ENCODE data around the gene RAP1A. TPM values are rescaled to one million over a fixed set of nuclear protein-coding genes. Genes with fewer than 3 reads are reported as not detected.

Gene RAP1A
- total RNA-seq, 1 donor from 2014 or later, result 41.7 TPM

DNA sequence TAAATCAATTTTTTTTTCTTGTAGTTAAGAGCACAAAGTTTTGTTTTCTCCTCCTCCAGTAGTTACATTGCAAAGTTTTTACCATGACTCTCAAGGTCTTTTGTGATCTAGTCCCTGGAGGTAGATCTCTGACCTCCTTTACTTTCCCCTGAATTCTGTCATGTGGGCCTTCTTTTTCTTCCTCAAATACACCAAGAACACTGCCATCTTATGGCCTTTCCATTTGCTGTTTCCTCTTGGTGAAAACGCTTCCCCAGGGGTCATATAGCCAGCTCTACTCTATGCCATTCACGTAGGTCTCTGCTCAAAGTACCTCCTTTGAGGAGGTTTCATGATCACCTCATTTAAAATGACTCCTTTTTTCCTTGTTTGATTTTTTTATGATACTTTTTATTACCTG is 138.8 kb downstream of the RAP1A start:
- Mint-ChIP-seq H3K9me3 (ENCODE audit: unreplicated experiment) (peaks cover 5% of the 10 kb centered on the region), H3K27me3 (ENCODE audit: unreplicated experiment) (peaks cover 5% of the 10 kb centered on the region), H3K27ac (ENCODE audit: unreplicated experiment) (peak overlapping the region; percentile 25), H3K4me1 (ENCODE audit: unreplicated experiment) (peaks cover 23% of the 10 kb centered on the region), H3K36me3 (ENCODE audit: low read depth, unreplicated experiment) (peaks cover 14% of the 10 kb centered on the region), H3K4me3 (ENCODE audit: unreplicated experiment) (no peak overlapping the region)
- TF ChIP-seq, protein P1, sequence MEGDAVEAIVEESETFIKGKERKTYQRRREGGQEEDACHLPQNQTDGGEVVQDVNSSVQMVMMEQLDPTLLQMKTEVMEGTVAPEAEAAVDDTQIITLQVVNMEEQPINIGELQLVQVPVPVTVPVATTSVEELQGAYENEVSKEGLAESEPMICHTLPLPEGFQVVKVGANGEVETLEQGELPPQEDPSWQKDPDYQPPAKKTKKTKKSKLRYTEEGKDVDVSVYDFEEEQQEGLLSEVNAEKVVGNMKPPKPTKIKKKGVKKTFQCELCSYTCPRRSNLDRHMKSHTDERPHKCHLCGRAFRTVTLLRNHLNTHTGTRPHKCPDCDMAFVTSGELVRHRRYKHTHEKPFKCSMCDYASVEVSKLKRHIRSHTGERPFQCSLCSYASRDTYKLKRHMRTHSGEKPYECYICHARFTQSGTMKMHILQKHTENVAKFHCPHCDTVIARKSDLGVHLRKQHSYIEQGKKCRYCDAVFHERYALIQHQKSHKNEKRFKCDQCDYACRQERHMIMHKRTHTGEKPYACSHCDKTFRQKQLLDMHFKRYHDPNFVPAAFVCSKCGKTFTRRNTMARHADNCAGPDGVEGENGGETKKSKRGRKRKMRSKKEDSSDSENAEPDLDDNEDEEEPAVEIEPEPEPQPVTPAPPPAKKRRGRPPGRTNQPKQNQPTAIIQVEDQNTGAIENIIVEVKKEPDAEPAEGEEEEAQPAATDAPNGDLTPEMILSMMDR (IDR thresholded peaks at IDR 0.05; ENCODE audit: unreplicated experiment), result no peak
- no peak for DNase-seq (ENCODE audit: low spot score)

DNA sequence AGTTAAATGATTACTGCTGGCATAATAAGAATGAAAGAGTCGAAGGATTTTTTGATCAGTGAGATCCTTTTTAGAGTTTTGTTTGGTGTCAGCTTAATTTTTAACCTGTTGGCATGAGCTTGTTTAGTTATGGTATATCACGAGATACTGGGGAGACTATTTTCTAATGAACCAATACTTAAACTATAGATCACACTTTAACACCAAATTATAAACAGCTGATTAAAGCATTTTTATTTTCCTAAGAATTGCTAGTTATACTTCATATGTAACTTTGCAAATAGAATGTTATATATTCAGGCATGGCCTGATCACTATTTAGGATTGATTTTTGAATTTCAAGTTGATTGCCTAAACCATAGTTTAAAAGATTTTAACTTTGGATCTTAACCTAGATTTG is 142.1 kb downstream of the RAP1A start:
- Mint-ChIP-seq H3K9me3 (ENCODE audit: unreplicated experiment) (no peaks in the 10 kb centered on the region), H3K36me3 (ENCODE audit: low read depth, unreplicated experiment) (peaks cover 14% of the 10 kb centered on the region), H3K4me3 (ENCODE audit: unreplicated experiment) (no peak overlapping the region), H3K27ac (ENCODE audit: unreplicated experiment) (no peak overlapping the region), H3K27me3 (ENCODE audit: unreplicated experiment) (no peaks in the 10 kb centered on the region), H3K4me1 (ENCODE audit: unreplicated experiment) (peaks cover 4% of the 10 kb centered on the region)
- TF ChIP-seq, protein P1 (IDR thresholded peaks at IDR 0.05; ENCODE audit: unreplicated experiment), result no peak
- no peak for DNase-seq (ENCODE audit: low spot score)

DNA sequence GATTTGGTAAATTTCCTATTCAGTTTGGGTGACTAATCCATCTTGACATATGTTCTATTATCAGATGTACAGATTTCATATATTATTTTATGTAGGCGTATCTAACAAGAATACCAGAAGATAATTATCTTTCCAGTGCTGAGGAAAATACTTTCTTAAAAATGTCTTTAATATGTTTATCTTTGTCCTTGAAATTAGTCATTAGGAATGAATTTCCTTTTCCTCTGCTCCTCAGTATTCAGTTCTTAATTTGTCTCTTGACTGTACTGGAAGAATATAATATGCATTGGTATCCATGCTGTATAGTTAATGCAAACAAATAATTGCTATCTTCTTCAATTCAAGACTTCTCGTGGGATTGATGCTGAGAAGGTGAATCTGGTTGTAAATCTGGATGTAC is 142.7 kb downstream of the RAP1A start:
- no peak overlapping the region for H3K27ac Mint-ChIP-seq (ENCODE audit: unreplicated experiment)
- H3K4me3 Mint-ChIP-seq (ENCODE audit: unreplicated experiment), result no peak overlapping the region
- no peaks in the 10 kb centered on the region for H3K27me3 Mint-ChIP-seq (ENCODE audit: unreplicated experiment)
- H3K4me1 Mint-ChIP-seq (ENCODE audit: unreplicated experiment), result peaks cover 3% of the 10 kb centered on the region
- peaks cover 14% of the 10 kb centered on the region for H3K36me3 Mint-ChIP-seq (ENCODE audit: low read depth, unreplicated experiment)
- DNase-seq (ENCODE audit: low spot score), result no peak
- TF ChIP-seq, protein P1 (IDR thresholded peaks at IDR 0.05; ENCODE audit: unreplicated experiment), result no peak
- H3K9me3 Mint-ChIP-seq (ENCODE audit: unreplicated experiment), result no peaks in the 10 kb centered on the region

Other genes starting within 250 kb of the RAP1A start
- 3.4 TPM for gene OVGP1, start 192.1 kb upstream of the RAP1A start, total RNA-seq (ENCODE audit: unreplicated experiment)
- gene WDR77, start 170.5 kb upstream of the RAP1A start, total RNA-seq (ENCODE audit: unreplicated experiment), result 46.2 TPM
- gene ATP5PB, start 170.3 kb upstream of the RAP1A start, total RNA-seq (ENCODE audit: unreplicated experiment), result 211 TPM
- 0.95 TPM for gene C1orf162, start 145.8 kb upstream of the RAP1A start, total RNA-seq (ENCODE audit: unreplicated experiment)
- gene ADORA3, start 116.2 kb upstream of the RAP1A start, total RNA-seq (ENCODE audit: unreplicated experiment), result 0.13 TPM
- 1.1 TPM for gene TMIGD3, start 116.2 kb upstream of the RAP1A start, total RNA-seq (ENCODE audit: unreplicated experiment)
- gene INKA2, start 119.6 kb downstream of the RAP1A start, total RNA-seq (ENCODE audit: unreplicated experiment), result 5.6 TPM
- 18.8 TPM for gene DDX20, start 136.1 kb downstream of the RAP1A start, total RNA-seq (ENCODE audit: unreplicated experiment)

Measured in endothelial cell (in vitro differentiated cells).